T-helper 1 cell (primary cell): Measurements from ENCODE around the gene PLCG2.
"Not testable (repeated sequence)": the region's sequence is repeated elsewhere in the genome, so short reads cannot be mapped to it uniquely, and the experiment has no call there.

Source experiments
- DNase-seq, 5 donors: peaks; one replicate each; pipeline ENCODE4 v3.0.0-alpha.2; 2012 to 2020

PLCG2 gene

DNA sequence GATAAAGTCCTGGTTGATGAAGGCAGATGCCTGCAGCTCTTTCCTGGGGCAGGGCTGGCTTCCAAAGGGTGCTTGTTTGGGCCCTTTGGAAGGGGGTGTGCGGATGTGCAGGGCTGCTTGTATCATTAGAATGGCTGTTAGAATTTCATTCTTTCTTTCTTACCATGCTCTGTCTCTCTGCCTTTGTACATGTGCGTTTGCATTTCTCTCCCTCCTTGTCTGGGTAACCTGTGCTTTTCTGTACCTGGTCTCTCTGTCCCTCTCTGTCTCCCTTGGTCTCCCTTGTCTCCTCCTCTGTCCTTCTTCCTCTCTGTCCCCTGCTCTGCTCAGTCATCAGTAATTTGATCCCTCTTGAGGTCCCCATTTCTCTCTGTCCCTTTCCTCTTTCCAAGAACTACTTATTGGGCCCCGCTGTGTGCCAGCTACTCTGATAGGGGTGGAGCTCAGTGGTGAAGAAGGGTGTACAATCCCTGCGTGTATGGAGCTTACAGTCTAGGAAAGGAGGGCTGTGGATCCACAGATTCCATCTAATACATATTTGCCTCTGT is 69.3 kb downstream of the PLCG2 start:
- no peak for DNase-seq

DNA sequence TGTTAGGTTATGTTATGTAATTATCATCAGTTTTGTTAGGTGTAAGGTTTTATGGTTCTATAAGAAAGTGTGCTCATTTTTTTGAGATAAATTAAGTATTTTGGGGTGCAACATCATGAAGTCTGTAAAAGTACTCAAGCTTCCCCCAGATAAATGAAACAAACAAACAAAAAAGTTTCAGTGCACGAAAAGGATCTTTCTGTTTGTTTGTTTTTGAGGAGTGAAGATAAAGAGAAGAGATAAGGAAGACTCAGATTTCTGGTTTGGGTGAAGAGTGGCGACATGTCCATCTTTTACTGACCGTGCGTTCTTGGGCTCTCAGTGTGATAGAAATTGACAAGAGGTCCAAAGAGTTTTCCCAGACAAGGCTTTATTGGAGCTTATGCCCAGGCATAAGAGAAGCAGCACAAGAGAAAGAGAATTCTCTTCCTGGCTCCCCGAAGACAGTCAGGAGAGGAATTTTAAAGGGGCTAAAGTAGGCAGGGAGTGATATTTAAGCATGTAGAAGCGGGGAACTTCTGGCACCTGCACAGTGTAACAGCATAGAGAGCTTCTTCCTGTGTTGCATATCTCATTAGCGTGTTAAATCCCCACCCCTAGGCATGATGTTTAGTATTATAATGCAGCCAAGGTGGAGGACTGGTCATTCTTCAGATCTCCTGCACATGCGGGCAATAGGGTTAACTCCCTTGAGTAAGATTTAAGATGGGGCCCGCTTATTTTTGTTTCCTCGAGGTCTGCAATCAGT is 71.3 kb downstream of the PLCG2 start:
- no peak for DNase-seq

DNA sequence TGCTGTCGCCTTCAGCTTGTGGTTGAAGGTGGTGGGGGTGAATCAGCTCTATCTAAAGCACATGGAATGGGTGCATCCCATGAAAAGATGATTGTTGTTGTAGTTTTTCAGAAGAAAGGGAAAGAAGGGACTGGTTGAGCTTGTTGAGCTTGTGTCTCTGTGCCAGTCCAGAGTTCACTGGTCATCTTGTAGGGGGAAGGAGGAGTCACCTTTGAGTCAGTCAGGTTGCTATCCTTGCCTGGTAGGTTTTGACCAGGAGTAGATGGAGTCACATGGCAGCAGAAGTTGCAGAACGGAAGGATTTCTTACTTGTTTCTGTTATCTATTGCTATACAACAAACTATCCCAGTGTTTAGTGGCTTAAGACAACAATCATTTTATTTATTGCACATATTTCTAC is 73.3 kb downstream of the PLCG2 start:
- no peak for DNase-seq

DNA sequence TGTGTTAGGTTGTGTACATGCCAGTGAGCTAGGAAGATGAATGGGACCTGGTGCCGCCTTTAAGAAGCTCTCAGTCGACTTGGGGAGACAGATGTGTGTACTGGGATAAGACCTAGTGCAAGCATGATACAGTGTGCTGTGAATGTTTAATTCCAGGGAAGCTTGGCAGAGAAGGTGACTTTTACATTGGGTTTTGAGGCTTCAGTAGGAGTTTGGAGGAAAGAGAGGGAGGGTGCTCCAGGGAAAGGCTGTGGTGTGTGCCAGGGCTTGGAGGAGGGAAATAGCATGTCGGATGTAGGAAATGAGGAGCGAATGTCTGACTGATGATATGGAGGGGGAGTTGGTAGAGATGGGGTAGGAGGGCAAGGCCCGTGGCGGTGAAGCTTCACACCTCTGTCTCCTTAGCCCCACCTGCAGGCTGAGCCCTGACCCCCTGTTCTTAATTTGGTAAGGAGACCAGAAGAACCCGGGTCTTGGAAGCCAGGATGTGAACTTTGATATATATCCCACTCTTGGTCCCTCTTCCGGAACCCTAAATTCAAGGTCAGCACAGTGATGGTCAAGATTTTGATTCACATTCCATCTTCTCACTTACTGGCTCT is 76.6 kb downstream of the PLCG2 start:
- DNase-seq: no peak

DNA sequence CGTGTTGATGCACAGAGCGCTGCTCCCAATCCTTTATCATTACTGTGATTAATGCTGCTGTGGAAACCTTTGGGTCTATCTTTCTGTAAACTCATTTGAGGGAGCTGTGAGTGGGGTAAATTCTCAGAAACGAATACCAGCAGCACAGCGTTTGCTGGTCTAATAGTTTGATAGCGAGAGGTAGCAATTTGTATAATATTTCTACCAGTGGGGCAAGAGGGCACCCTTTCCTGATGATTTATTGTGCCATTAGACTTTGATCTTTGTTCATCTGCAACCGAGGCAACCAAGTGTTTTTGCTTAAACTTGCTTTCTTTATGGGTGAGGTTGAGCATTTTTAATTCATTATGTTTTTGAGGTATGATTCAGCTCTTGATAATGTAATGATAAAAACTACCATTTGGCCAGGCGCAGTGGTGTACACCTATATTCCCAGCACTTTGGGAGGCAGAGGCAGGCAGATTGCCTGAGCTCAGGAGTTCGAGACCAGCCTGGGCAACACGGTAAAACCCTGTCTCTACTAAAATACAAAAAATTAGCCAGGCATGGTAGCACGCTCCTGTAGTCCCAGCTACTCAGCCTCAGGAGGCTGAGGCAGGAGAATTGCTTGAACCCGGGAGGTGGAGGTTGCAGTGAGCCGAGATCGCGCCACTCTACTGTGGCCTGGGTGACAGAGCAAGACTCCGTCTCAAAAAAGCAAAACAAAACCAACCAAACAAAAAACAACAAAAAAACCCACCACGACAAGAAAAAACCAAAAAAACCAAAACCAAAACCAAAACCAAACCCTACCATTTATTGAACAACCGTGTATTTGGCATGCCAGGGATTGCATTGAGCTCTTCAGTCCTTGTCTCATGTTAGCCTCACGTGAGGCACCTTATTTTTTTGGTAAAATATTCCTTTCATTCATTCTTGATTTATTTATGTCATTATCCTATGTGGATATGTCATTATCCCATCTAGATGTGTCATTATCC is 81.5 kb downstream of the PLCG2 start:
- DNase-seq: no peak

DNA sequence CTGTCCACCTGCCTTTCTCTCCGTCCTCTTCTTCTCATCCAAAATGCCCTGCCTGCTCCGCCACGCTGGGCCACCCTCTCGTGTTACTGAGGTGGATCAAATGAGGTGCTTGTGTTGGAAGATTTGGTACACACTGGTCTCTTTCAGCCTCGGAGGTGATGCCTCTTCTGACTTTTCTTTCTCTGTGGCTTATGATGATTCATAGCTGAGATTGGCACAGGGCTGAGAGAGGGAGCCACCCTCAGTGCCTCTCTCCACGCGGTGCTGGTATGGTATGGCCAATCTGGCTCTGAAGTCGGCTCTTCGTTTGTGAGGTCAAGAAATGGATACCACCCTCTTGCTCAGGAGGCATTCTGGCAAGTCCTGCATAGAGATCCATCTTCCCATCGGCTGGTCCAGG is 82.4 kb downstream of the PLCG2 start:
- no peak for DNase-seq

DNA sequence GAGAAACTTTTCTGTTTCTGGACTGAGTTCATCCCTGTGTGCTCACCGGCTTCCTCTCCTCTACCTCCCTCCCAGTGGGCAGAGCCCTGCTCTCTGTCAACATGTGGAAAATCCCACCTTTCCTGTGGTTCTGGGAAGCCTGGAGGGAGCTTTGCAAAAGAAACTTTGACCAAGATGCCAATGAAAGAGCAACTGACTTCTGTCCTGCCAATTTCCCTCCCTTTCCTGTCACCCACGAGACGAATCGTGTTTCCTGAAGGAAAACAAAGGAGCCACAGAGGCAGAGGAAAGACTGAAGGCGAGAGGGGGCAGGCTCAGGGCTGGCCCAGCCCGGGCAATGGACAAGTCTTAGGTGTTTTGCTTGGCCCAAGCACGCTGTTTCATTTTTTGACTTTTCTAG is 82.8 kb downstream of the PLCG2 start:
- no peak for DNase-seq

DNA sequence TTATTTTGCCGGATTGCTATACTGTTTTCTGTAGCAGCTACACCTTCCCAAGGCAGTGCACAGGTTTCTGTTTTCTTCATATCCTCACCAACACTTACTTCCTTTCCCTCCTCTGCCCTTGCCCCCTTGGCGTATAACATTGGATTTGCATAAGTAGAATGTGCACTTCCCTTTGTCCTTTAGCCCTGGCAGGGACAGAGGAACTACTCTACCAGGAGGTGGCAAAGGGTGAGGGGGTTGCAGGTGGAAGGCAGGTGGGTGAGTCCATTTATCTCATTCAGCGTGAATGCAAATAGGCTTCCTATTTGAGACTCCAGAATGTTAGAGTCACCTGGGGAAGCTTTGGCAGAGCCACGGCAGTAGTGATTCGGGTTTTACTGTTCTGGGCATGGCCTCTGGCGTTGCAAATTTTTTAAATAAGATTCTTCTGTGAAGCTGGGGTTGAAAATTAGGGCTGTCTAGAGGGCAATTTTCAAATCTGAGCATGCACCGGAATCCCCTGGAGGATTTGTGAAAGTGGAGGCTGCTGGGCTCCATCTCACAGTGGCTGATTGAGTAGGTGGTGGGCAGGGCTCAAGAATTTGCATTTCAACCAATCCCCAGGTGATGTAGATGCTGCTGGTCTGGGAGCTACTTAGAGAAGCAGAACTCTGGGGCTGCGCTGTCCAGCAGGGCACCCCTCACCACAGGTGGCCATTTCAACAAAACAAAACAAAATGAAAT is 84.7 kb downstream of the PLCG2 start:
- no peak for DNase-seq

DNA sequence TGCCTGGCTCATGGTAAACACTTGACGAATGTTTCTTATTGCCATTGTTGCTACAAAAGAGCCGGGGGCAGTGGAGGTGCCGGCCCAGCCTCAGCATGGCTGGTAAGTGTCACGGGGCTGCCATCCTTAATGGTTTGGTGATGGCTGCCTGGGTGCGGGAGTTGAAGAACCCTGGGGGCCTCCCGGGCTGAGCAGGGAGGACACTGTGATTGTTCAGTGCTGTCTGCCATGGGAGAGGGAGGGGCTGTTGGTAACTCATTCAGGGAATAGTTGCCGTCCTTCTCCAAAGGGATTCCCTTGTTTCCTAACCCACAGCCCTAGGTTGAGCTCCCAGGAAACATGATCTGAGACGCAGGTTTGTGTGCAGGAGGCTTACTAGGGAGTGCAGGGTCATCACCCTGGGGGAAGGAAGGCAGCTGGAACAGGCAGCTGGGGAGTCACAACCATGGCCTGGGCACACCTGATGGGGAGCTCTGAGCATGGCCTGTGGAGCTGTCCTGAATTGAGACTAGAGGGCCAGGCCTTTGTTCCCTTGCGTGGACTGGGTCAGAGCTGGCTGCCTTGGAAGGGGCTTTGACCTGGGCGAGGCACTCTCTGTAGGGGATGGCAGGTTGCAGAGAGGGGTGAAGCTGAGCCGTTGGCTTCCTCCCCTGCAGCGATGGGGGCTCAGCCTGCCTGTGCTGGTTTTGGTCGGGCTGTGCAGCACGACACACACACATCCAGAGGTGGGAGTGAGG is 85.7 kb downstream of the PLCG2 start:
- DNase-seq: no peak

DNA sequence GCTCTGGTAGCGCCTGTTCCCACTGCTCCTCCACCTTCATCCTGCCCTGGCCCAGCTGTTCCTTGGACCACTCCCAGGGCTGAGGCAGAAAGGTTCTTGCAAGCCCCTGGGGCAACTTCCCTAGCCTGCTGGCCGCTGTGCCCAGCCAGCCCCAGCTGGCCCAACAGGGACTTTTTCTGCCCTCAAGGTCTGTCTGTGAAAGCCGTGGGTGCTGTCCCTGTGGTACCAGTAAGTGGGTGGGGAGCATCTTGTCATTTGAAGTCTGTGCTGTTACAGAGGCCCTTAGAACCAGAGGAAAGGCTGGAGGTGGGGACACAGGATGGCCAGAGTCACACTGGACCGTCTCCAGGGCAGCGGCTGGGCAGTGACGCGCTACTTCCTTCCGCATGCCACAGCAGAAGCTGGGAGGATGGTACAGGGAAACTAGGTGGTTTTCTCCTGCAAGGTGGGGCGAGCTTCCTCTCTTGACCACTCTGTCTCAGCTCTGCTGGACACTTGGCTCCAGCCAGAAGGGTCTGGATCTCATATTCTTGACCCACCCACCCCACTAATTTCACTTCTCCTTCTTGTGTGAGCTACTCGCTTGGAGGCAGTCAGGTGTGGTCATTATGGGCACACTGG is 87.8 kb downstream of the PLCG2 start:
- no peak for DNase-seq

DNA sequence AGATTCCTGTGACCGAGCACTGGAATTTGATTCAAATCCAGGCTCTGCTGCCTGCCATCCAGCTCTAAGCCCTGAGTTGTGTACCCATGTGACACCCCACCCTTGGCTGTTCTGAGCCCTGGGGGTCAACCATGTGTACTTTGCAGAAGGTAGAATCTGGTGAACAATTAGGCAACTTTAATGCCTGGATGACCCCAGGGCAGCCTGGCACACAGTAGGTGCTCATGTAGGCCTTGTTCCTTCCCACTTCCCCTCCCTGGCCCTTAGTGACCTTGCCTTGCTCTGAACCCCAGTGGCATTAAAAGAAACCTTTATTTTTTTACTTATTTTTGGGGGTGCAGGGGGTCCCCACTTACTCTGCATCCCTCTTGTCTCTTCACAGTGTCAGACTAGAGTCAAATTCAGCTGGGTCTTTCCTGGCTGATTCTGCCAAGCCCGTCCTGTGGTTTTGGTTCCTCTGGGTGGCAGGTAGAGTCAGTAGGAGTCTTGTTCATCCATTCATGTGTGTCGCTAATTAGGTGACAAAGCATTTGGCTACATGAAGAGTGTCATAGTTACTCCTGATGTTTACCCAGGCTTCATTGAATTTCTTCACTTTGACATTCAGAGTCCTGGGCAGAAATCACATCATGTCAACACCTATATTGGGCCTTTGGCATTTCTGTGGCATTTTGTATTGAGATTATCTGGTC is 89.1 kb downstream of the PLCG2 start:
- DNase-seq: no peak

DNA sequence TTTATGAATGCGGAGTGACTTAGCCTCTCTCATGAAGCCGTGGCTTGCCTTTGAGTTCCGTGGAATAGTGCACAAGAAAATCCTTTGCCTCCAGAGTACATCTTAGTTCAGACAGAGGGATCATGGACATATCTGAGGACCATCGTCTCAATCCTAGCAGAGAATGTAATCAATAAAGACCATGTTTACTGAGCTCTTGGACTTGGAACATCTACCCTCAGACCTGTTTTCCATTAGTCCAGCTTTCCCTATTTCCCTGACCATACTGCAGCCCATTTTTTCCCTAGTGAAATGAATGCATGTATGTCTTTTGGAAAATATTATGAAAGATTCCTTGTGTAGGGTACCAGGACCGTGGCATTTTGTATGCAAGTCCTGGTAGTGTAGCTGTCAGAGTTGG is 90.2 kb downstream of the PLCG2 start:
- DNase-seq: no peak

DNA sequence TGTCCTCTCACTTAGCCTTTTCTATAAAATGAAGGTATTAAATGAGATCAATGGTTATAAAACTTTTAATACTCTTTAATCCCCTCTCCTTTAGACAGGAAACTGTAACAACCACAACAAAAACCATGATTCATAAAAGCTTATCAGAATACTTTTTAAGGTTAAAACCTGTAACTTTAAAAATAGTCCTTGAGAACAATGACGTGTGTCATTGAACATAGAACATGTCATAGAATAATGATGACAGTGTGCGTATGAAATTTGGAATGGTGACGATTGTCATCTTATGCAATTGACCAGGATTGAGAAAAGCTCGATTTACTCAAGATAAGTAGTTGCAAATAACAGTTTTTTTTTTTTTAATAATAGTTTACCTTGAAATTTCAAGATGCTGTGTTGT is 94.1 kb downstream of the PLCG2 start:
- no peak for DNase-seq

DNA sequence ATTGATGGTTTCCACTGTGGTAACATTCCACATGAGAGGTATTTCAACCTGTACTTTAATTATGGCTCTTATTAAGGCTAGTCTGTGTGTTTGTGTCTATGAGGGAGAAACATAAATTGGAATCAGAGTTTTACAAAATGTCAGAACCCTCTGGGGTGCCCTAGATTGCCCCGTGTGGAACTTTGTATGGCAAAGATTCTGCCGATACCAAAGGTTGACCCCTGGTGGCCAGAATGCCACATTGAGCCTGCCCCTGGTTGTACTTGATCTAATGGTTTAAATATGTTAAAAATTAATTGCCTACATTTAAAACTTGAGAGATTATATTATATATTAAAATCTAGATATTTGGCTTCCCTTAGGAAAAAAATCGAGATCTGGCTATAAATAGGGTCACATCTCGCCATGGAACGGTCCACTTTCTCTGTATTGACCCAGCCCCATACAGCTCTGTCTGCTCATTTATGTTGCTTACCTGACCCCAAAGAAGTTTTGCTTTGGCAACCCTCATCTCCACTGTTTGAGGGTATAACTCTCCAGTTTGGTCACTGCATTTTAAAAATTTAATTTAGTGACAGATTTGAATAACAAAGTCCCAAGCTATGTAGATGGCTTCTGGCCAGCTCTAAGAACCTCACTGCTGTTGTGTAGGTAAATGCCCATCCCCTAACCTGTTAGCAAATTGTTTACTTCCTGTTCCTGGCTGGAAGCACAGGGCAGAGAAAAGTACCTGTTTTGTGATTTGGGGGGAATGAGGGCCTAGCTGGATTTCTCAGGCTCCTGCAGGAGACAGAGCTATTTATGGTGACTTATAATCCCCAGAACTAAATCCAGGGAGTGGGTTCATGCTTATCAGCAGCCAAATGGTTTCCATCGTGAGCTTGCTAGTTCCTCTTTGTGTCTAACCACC is 95.0 kb downstream of the PLCG2 start:
- peak in 3 of 5 donors; percentile 12 to 50 (median 18) for DNase-seq

DNA sequence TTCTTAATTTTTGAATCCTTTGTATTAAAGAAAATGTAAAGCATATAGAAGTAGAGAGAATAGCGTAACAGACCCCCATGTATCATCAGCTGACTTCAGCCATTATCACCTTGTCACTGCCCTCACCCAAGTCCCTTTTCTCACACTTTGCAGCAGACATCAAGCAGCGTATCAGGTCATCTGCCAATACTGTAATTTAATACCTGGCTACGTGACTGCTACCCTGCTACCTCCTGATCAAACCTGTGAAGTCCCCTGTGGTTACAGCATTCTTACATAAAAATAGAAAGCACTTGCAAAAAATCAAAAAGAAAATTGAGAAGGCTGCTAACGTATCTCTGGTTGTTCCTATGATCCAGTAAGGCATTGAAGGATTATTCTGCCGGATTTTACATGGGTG is 96.4 kb downstream of the PLCG2 start:
- no peak for DNase-seq

DNA sequence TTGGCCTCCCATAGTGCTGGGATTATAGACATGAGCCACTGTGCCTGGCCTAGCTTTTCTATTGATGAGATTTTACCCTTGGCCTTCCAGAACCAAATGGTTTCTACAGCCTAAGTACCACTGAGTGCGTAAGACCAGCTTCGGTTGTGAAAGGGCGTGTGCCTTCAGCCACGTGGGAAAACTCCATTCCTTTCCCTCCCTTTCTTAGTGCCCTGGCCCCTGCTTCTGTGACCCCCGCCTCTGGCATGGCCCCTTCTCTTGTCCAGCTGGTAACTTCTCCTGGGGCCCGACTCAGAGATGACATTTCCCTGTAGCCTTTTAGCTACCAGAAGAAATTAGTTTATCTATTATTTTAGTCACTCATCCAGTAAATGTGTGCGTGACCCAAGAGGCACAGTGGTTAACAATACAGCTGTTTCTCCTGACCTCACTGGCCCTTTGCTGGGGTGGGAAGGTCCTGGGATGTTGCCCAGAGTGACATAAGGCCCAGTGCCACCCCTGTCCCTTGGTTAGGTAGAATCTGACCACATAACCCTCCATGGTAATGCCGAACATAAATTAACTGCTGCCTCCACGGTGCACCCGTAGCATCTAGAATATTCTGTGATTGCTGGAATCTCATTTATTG is 97.3 kb downstream of the PLCG2 start:
- no peak for DNase-seq

DNA sequence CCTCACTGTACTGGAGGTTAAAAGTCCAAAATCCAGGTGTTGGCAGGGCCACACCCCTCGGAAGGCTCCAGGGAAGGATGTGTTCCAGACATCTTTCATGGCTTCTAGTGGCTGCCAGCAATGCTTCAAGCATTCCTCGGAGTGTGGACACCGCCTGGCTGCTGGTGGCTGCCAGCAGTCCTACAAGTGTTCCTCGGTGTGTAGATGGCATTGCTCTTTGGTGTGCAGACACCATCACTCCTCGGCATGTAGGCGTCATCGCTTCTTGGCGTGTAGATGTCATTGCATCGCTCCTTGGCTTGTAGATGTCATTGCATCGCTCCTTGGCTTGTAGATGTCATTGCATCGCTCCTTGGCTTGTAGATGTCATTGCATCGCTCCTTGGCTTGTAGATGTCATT is 98.4 kb downstream of the PLCG2 start:
- DNase-seq: not testable (repeated sequence)

DNA sequence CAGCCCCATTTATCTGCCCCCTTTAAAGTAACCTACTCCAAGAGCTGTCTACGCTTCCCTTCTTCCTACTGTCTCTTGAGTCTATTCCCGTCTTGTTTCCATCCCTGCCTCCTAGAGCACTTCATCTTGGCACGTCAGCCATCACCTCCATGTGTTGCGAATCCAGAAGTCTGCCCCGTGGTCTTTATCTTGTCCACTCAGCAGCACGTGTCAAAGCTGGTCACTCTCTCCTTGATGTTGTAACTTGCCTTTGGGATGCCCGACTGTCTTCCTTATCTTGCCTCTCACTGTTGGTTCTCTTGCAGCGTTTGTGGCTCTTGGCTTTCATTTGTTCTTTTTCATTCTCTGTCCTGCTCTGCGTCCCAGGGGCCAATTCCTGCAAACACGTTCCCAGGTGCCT is 99.4 kb downstream of the PLCG2 start:
- DNase-seq: no peak

DNA sequence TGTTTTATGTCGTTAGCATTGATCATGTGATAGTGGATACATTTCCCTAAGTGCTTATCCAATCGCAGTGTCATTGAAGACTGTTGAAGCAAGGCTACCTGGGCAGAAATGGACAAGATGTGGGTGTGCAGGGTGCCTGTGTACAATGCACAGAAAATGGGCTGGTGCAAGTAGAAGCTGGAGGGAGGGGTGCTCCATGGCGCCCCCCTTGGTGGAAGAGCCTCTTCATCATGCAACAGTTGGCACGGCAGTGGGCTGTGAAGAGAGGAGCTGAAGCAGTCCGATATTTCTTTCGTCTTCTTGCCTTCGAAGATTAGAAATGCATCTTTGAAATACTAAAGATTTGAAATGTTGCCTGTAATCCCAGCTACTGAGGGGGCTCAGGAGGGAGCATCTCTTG is 100.5 kb downstream of the PLCG2 start:
- no peak for DNase-seq
